GM19025 (cell line): ENCODE results near the gene ZSCAN4.

Experiments used
- ATAC-seq: cut with Tn5 transposase; IDR thresholded peaks from one replicate; pipeline ENCODE4 v1.9.1; 2021; ENCODE audit warnings: mild to moderate bottlenecking, low read depth, moderate library complexity; ENCODE audit not compliant: unreplicated experiment

The ZSCAN4 gene

GRCh38 chr19:57672466-57672865 lies 3.7 kb downstream of the ZSCAN4 start:
- ATAC-seq, result no peak

DNA sequence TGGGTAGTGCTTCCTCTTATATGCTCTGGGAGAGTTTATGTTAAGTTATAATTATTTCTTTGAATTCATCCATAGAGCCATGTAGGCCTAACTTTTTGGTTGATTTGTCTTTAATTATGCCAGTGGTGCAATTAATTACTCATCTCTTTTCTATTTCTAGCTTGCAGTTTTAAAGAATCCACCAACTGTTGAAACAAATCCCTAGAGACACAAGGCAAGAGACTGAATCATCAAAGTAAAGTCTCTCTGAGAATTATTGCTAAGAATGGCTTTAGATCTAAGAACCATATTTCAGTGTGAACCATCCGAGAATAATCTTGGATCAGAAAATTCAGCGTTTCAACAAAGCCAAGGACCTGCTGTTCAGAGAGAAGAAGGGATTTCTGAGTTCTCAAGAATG lies 7.1 kb downstream of the ZSCAN4 start:
- ATAC-seq, result no peak

DNA sequence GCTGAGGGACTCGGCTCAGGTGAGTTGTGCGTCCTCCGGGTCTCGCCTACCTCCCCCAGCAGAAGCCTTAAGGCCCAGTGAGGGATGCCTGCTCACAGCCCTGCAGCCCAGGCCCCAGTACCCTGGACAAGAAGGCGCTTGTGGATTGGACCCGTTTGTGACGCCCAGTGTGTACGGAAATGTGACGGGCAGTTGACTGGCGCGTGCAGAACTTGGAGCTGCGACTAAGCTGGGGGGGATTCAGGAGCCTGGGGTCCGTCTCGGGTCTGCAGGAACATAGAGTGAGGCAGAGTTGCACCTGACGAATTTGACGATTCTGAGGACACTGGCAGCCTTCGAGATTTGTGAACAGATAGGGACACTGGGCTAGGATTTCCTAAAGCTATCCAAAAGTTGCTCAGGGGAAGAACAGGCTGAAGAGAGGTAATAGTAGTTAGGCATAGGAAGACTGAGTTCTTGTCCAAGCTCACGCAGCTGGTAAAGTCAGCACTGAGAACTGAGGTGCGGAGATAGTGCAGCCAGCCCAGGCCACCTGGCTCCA lies 13.6 kb downstream of the ZSCAN4 start:
- no peak for ATAC-seq

- no peak for ATAC-seq
Measured at GRCh38 chr19:57686727-57687126, 18.0 kb downstream of the ZSCAN4 start.

GRCh38 chr19:57687363-57688010 lies 18.8 kb downstream of the ZSCAN4 start:
- ATAC-seq, result no peak

- ATAC-seq, result no peak
Measured at GRCh38 chr19:57688011-57688763, 19.5 kb downstream of the ZSCAN4 start.

DNA sequence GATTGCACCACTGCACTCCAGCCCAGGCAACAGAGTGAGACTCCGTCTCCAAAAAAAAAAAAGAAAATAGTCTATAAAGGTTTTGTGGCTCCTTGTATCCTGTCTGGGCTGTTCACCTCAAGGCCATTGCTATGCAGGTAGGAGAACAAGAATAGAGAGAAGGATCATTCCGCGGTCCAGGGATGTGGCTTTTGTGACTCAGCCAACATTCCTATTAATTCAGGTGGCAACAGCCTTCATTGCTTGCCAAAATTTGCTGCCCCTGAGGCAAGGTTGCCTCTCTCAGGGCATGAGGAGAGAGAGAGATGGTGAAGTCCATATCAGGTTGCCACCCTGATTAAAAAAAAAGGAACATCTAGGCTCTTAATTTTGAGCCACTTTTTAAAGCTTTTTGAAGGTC lies 21.0 kb downstream of the ZSCAN4 start:
- no peak for ATAC-seq

DNA sequence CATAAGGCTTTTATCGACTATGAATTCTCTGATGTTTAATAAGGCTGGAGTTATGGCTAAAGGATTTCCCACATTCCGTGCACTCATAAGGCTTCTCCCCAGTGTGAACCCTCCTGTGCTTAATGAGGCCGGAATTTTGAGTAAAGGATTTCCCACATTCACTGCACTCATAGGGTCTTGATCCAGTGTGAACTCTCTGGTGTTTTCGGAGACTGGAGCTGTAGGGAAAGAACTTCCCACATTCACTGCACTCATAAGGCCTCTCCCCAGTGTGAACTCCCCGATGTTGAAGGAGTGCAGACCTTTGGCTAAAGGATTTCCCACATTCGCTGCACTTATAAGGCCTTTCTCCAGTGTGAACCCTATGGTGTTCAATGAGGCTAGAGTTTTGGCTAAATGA lies 32.9 kb downstream of the ZSCAN4 start:
- no peak for ATAC-seq

GRCh38 chr19:57706346-57706745 lies 37.6 kb downstream of the ZSCAN4 start:
- no peak for ATAC-seq

- no peak for ATAC-seq
Measured at GRCh38 chr19:57708641-57709361, 40.1 kb downstream of the ZSCAN4 start, which contains the start of gene ZNF154. Gene ZNF154, minus strand, starts transcription at chr19:57709204. Its CDS starts 233 bp downstream, at chr19:57708971.

DNA sequence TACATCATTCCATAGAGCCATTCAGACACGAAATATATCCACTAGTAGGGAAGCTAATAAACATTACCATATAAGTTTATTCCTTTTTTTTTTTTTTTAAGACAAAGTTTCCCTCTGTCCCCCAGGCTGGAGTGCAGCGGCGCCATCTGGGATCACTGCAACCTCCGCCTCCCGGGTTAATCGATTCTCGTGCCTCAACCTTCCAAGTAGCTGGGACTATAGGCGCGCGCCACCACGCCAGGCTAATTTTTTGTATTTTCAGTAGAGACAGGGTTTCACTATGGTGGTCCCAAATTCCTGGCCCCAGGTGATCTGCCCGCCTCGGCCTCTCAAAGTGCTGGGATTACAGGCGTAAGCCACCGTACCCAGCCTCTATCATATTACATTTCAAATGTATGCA lies 40.9 kb downstream of the ZSCAN4 start:
- ATAC-seq, result no peak

DNA sequence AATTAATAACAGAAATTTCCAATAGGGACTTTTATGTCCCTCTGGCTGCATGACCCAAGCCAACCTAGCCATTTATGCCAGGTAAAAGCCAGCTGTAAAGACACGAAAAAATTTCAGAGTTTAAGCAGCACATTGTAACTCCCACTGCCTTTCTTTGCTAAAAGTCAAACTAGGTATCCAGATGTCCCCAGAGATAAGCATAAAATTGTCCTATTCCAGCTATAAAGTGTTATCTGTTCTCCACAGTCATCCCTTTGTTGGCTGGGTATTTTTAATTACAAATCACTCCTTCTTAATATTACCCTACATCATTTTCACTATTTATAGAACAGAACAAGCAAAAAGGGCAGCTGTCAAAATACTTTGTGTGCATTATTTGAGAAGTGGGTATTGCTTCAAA lies 43.5 kb downstream of the ZSCAN4 start:
- ATAC-seq, result no peak

DNA sequence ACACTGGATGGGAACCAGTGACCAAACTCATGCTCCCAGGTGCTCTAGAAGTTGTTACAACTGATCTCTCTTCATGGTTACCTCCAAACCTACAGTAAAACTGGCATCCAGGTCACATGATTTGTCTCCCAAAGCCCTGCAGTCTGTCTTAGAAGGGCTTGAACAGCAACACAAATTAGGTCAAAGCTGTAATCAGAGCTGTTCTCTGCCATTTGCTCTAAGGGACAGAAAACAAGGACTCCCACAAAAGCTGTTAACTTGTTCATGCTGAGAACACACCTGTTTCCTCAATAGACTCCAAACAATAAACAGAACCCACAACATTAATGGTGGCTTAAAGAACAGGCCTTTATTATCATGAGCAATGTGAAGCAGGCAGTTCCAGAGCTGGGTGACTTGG lies 50.7 kb downstream of the ZSCAN4 start:
- no peak for ATAC-seq

DNA sequence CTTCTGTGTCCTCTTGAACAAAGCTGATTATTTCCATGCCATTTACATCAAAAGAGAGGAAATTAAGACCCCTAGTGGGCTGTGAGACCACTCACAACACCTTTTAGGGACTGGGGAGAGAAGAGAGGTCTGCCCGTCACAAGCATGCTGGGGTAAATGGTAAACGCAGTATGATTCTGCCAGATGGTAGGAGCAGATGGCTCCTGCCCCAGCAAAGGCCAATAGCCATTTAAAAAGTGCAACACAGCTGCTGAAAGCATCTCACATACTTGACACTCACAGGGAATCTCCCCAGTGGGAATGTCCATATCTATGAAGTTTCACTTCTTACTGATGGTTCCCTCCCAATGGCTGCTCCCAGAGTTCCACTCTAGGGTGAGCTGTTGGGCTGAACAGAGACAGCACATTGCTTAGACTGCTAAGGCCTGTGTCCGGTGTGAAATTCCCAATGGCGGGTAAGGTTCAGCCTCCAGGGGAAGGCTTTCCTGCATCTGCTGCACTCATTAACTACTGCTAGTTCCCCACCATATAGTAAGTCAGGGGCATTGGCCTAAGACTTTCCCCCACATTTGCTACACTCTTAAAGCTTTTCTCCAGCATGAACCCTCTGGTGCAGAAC lies 51.3 kb downstream of the ZSCAN4 start:
- no peak for ATAC-seq

GRCh38 chr19:57720878-57721277 lies 52.1 kb downstream of the ZSCAN4 start:
- ATAC-seq, result no peak
